ENCODE data around the gene GBA3. TPM values are rescaled to one million over a fixed set of nuclear protein-coding genes. Genes with fewer than 3 reads are reported as not detected.

Gene GBA3
- polyA plus RNA-seq, 1 donor from 2014 or later = not detected

DNA sequence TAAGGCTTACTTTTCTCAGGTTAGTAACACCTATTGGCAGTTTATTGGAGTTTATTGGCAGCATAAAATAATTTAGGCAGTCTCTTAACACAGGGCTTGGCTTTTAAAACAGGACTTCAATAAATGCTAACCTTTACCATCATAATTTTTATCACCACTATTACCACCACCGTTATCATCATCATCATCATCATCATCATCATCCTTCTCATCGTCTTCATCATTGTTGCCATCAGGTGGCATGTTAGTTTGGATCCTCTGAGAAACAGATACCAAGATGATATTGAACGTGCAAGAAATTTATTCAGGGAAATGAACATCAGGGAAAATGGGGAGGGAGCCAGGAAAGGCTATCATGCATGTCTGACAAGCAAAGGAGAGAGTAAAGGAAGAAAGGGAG, 16.2 kb downstream of the GBA3 start:
- H3K27me3 ChIP-seq (ENCODE audit: insufficient read depth, low read depth, low read length) = no peaks in the 10 kb centered on the region
- H3K36me3 ChIP-seq (ENCODE audit: insufficient read depth, low read length) = no peaks in the 10 kb centered on the region
- no peak overlapping the region for H3K27ac ChIP-seq (ENCODE audit: low read length)
- H3K9me2 ChIP-seq (ENCODE audit: insufficient read depth, low read length) = no peaks in the 10 kb centered on the region
- TF ChIP-seq TAF1 (IDR thresholded peaks at IDR 0.05; ENCODE audit: low read depth) (no peak), RAD21 (conservative IDR thresholded peaks at IDR 0.05) (no peak), EZH2 (IDR thresholded peaks at IDR 0.05; ENCODE audit: borderline replicate concordance, insufficient read depth, low read length, poor library complexity, severe bottlenecking) (no peak)
- H2AFZ ChIP-seq (ENCODE audit: low read depth, low read length) = no peak overlapping the region
- H3K9me3 ChIP-seq (ENCODE audit: low read length) = no peaks in the 10 kb centered on the region
- no peaks in the 10 kb centered on the region for H3F3A ChIP-seq (ENCODE audit: insufficient read depth, low read length, poor library complexity, severe bottlenecking)
- no peaks in the 10 kb centered on the region for H4K20me1 ChIP-seq (ENCODE audit: insufficient read depth)
- H3K79me2 ChIP-seq (replicated peaks; ENCODE audit: insufficient read depth, low read length) = no peaks in the 10 kb centered on the region
- no peak overlapping the region for H3K4me2 ChIP-seq (ENCODE audit: low read length)
- H3K4me3 ChIP-seq (ENCODE audit: low read length) = no peak overlapping the region
- no peak overlapping the region for H3K9ac ChIP-seq (ENCODE audit: low read length)

DNA sequence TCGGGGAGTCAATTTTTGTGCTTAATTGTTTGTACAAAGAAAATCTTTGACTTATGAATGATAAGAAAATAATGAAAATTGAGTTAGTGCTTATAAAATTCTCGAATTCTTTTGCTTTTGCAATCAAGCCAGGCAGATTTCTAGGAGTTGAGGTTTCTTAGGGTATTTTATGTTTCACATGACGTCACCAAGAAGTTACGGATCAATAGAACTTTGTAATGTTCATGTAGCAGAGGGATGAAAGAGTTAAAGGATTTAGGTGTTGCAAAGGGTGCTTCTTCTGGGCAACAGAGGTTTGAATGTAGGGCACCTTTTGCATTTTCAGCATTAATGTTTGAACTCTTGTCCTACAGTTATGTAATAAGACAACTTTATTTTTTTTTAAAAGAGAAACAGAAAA, 19.4 kb downstream of the GBA3 start:
- H3K4me3 ChIP-seq (ENCODE audit: low read length) = no peak overlapping the region
- no peaks in the 10 kb centered on the region for H3F3A ChIP-seq (ENCODE audit: insufficient read depth, low read length, poor library complexity, severe bottlenecking)
- no peak overlapping the region for H2AFZ ChIP-seq (ENCODE audit: low read depth, low read length)
- no peaks in the 10 kb centered on the region for H4K20me1 ChIP-seq (ENCODE audit: insufficient read depth)
- H3K4me2 ChIP-seq (ENCODE audit: low read length) = no peak overlapping the region
- no peaks in the 10 kb centered on the region for H3K9me2 ChIP-seq (ENCODE audit: insufficient read depth, low read length)
- no peaks in the 10 kb centered on the region for H3K27me3 ChIP-seq (ENCODE audit: insufficient read depth, low read depth, low read length)
- no peaks in the 10 kb centered on the region for H3K9me3 ChIP-seq (ENCODE audit: low read length)
- H3K9ac ChIP-seq (ENCODE audit: low read length) = no peak overlapping the region
- no peak for TF ChIP-seq EP300 (conservative IDR thresholded peaks at IDR 0.05; ENCODE audit: poor library complexity, severe bottlenecking)
- no peak for TF ChIP-seq EZH2 (IDR thresholded peaks at IDR 0.05; ENCODE audit: borderline replicate concordance, insufficient read depth, low read length, poor library complexity, severe bottlenecking)
- TF ChIP-seq MXI1 (conservative IDR thresholded peaks at IDR 0.05; ENCODE audit: poor library complexity, severe bottlenecking) = no peak
- no peak for TF ChIP-seq POLR2AphosphoS5 (IDR thresholded peaks at IDR 0.05)
- no peak for TF ChIP-seq TAF1 (IDR thresholded peaks at IDR 0.05; ENCODE audit: low read depth)
- TF ChIP-seq, protein P1, sequence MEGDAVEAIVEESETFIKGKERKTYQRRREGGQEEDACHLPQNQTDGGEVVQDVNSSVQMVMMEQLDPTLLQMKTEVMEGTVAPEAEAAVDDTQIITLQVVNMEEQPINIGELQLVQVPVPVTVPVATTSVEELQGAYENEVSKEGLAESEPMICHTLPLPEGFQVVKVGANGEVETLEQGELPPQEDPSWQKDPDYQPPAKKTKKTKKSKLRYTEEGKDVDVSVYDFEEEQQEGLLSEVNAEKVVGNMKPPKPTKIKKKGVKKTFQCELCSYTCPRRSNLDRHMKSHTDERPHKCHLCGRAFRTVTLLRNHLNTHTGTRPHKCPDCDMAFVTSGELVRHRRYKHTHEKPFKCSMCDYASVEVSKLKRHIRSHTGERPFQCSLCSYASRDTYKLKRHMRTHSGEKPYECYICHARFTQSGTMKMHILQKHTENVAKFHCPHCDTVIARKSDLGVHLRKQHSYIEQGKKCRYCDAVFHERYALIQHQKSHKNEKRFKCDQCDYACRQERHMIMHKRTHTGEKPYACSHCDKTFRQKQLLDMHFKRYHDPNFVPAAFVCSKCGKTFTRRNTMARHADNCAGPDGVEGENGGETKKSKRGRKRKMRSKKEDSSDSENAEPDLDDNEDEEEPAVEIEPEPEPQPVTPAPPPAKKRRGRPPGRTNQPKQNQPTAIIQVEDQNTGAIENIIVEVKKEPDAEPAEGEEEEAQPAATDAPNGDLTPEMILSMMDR (IDR thresholded peaks at IDR 0.05; ENCODE audit: poor library complexity, severe bottlenecking) = no peak
- no peak for TF ChIP-seq SMC3 (conservative IDR thresholded peaks at IDR 0.05; ENCODE audit: poor library complexity)
- TF ChIP-seq RAD21 (conservative IDR thresholded peaks at IDR 0.05) = no peak
- TF ChIP-seq, protein P2, sequence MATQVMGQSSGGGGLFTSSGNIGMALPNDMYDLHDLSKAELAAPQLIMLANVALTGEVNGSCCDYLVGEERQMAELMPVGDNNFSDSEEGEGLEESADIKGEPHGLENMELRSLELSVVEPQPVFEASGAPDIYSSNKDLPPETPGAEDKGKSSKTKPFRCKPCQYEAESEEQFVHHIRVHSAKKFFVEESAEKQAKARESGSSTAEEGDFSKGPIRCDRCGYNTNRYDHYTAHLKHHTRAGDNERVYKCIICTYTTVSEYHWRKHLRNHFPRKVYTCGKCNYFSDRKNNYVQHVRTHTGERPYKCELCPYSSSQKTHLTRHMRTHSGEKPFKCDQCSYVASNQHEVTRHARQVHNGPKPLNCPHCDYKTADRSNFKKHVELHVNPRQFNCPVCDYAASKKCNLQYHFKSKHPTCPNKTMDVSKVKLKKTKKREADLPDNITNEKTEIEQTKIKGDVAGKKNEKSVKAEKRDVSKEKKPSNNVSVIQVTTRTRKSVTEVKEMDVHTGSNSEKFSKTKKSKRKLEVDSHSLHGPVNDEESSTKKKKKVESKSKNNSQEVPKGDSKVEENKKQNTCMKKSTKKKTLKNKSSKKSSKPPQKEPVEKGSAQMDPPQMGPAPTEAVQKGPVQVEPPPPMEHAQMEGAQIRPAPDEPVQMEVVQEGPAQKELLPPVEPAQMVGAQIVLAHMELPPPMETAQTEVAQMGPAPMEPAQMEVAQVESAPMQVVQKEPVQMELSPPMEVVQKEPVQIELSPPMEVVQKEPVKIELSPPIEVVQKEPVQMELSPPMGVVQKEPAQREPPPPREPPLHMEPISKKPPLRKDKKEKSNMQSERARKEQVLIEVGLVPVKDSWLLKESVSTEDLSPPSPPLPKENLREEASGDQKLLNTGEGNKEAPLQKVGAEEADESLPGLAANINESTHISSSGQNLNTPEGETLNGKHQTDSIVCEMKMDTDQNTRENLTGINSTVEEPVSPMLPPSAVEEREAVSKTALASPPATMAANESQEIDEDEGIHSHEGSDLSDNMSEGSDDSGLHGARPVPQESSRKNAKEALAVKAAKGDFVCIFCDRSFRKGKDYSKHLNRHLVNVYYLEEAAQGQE (IDR thresholded peaks at IDR 0.05; ENCODE audit: borderline replicate concordance) = no peak
- H3K36me3 ChIP-seq (ENCODE audit: insufficient read depth, low read length) = no peaks in the 10 kb centered on the region
- H3K27ac ChIP-seq (ENCODE audit: low read length) = no peak overlapping the region
- H3K79me2 ChIP-seq (replicated peaks; ENCODE audit: insufficient read depth, low read length) = no peaks in the 10 kb centered on the region

DNA sequence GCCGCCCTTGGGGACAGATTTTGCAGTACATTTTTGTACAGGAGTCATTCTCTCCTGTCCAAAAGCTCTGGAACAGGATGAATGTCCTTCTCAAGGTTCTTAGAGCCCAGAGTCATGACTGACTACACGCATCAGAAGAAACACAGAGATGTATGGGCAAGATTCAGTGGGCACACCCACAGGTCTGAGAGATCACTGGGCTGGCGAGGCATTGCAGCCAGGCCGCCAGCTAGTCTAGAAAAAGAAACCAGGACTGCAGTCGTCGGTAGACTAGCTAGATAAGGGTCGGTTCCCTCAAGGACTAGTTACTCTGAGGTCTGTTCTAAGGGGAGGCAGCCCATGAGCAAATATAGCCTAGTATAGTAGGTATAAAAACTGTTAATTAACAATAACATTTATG, 19.8 kb downstream of the GBA3 start:
- Histone ChIP-seq H3K4me3 (ENCODE audit: low read length) (no peak overlapping the region), H3K27me3 (ENCODE audit: insufficient read depth, low read depth, low read length) (no peaks in the 10 kb centered on the region), H3K9ac (ENCODE audit: low read length) (no peak overlapping the region), H3K9me3 (ENCODE audit: low read length) (no peaks in the 10 kb centered on the region), H3F3A (ENCODE audit: insufficient read depth, low read length, poor library complexity, severe bottlenecking) (no peaks in the 10 kb centered on the region), H3K36me3 (ENCODE audit: insufficient read depth, low read length) (no peaks in the 10 kb centered on the region), H3K9me2 (ENCODE audit: insufficient read depth, low read length) (no peaks in the 10 kb centered on the region), H2AFZ (ENCODE audit: low read depth, low read length) (no peak overlapping the region), H3K4me2 (ENCODE audit: low read length) (no peak overlapping the region), H3K27ac (ENCODE audit: low read length) (no peak overlapping the region), H3K79me2 (replicated peaks; ENCODE audit: insufficient read depth, low read length) (no peaks in the 10 kb centered on the region), H4K20me1 (ENCODE audit: insufficient read depth) (no peaks in the 10 kb centered on the region)
- TF ChIP-seq, protein P1 (IDR thresholded peaks at IDR 0.05; ENCODE audit: poor library complexity, severe bottlenecking) = no peak
- TF ChIP-seq EZH2 (IDR thresholded peaks at IDR 0.05; ENCODE audit: borderline replicate concordance, insufficient read depth, low read length, poor library complexity, severe bottlenecking) = no peak
- no peak for TF ChIP-seq EP300 (conservative IDR thresholded peaks at IDR 0.05; ENCODE audit: poor library complexity, severe bottlenecking)
- TF ChIP-seq POLR2AphosphoS5 (IDR thresholded peaks at IDR 0.05) = no peak
